GM12875 (cell line): ENCODE measurements around the gene IGF2BP3.

Source experiments
- H3K4me3 ChIP-seq: one replicate; pipeline ENCODE4 v1.5.1; 2011; ENCODE audit warnings: low read depth, low read length, control low read depth
- TF ChIP-seq, protein P1 (sequence below): IDR thresholded peaks from 2 replicates; pipeline ENCODE4 v1.5.1; 2011; ENCODE audit warnings: low read depth, mild to moderate bottlenecking, control low read depth, inconsistent platforms, low read length, moderate library complexity, borderline replicate concordance; ENCODE audit not compliant: insufficient read depth

The IGF2BP3 gene

GRCh38 chr7:23474829-23475575 lies 4.7 kb upstream of the IGF2BP3 start:
- TF ChIP-seq, protein P1, sequence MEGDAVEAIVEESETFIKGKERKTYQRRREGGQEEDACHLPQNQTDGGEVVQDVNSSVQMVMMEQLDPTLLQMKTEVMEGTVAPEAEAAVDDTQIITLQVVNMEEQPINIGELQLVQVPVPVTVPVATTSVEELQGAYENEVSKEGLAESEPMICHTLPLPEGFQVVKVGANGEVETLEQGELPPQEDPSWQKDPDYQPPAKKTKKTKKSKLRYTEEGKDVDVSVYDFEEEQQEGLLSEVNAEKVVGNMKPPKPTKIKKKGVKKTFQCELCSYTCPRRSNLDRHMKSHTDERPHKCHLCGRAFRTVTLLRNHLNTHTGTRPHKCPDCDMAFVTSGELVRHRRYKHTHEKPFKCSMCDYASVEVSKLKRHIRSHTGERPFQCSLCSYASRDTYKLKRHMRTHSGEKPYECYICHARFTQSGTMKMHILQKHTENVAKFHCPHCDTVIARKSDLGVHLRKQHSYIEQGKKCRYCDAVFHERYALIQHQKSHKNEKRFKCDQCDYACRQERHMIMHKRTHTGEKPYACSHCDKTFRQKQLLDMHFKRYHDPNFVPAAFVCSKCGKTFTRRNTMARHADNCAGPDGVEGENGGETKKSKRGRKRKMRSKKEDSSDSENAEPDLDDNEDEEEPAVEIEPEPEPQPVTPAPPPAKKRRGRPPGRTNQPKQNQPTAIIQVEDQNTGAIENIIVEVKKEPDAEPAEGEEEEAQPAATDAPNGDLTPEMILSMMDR: no peak
- peak overlapping the region; percentile 94 for H3K4me3 ChIP-seq

DNA sequence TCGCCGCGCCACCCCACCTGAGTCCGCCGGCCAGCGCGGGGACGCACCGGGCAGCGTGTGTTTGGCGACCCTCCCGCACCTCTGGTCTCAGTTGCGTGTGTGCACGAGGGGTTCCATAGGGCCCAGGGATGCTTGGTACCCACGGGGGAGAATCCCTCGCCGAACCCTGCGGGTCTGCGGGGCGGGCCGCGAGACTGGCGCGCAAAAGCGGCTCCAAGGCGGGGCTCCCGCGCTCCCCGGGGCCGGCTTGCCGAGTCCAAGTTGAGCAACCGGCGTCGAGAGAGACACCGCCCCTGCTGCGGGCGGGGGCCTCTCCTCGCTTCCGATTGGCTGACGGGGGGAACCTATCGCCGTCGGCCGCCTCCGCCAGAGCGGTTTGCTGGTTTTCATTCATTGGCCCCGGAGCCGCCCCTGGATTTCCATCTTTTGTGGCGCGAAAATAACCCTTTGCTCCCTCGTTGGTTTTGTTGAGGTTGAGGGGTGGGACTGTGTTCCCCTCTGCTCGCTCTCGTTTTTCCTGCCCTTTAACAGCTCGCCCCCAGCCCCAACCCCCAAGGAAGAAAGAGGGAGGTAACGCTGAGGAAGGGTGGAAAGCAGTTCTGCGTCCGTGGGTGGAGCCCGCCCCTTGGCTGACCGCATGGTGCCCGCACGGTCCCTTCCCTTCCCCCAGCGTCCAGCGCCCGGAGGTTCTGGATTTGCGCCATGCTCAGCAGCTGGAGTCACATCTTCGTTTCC lies 4.0 kb upstream of the IGF2BP3 start:
- TF ChIP-seq, protein P1: no peak
- H3K4me3 ChIP-seq: peak overlapping the region; percentile 94

DNA sequence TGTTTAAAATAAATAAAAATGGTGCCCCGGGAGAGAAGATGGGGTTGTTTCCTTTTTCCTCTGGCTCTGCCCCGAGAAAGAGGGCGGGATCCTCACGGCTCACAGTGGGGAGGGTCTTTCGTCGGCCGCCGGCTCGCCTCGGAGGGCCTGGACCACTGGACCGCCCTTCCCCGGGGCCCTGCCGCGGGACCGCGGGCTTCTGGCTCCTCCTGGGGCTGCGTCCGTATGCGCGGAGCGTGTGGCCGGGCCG lies 3.5 kb upstream of the IGF2BP3 start:
- peak overlapping the region; percentile 94 for H3K4me3 ChIP-seq
- TF ChIP-seq, protein P1: no peak

DNA sequence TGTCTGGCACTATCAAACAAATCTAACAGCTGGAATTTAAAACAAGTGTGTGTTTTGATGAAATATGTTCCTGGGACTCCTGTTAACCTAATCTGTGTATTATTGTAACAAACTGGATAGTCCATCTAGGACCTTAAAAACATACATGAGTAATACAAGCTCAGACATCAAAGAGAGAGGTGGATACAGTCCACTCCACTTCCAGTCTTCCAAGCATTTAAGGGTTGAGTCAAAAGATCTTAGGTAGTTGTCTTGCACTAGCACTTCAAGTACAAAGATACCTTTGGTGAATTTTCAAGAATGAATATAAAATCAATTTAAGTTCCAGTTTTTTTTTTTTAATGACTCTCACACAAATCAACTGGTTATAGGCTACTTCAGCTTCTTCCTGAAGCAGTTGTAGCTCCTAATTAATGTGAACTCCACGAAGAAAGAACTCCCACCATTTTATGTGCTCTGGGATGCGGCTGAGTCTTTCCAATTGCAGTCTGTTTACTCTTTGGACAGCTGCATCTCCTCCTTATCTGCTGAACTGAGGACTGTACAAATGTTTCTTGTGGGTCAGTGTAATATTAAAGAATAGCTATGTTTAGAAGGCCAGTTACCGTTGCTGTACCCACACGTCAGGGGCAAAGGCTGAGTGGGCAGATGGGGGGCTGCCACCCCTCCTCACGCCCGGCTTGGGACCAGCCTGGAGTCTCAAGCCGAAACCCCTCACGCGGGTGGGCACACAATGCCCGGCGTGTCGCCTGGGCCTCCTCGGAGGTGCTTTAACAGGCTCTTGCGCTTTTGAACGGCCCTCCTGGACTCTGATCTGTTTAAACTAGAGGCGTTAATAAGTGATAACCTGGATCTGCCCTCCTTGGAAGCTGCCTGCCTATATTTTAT lies 2.9 kb upstream of the IGF2BP3 start:
- TF ChIP-seq, protein P1: no peak
- H3K4me3 ChIP-seq: peak overlapping the region; percentile 94

GRCh38 chr7:23472556-23472955 lies 2.3 kb upstream of the IGF2BP3 start:
- TF ChIP-seq, protein P1: no peak
- peak overlapping the region; percentile 94 for H3K4me3 ChIP-seq

GRCh38 chr7:23472046-23472445 lies 1.8 kb upstream of the IGF2BP3 start:
- H3K4me3 ChIP-seq: peak overlapping the region; percentile 95
- TF ChIP-seq, protein P1: no peak
